Measurements from ENCODE around the gene ATG7. TPM values are rescaled to one million over a fixed set of nuclear protein-coding genes. Genes with fewer than 3 reads are reported as not detected.

The ATG7 gene
- total RNA-seq, 2 experiments from 2014 or later: 31.0 to 33.1 TPM

DNA sequence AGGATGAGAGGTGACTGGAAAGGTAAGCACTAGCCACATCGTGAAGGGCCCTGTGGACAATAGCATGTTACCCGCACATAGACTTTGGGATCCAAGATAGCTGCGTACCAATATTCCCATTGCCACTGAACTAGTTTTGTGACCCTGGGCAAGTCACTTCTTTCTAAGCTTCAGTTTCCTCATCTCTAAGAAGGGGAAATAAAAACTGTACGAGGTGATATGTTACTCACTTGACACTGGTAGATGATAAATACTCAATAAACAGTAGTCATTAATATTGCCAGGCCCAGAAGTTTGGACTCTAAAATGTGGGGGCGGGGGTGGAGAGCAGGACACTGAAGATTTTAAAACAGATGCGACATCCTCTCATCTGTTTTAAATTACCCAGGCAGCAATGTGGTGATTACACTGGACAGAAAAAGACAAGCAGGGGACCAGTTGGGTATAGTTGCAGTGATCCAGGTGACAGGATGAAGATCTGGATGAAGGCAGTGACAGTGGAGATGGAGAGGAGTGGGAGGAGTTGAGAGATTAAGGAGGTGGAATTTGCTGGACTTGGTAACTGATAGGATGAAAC lies 2.5 kb downstream of the ATG7 start:
- Mint-ChIP-seq H3K4me1 (ENCODE audit: low read depth) (peaks cover 63% of the 10 kb centered on the region), H3K9me3 (peaks cover 12% of the 10 kb centered on the region), H3K27me3 (no peaks in the 10 kb centered on the region), H3K36me3 (ENCODE audit: low read depth) (peaks cover 49% of the 10 kb centered on the region), H3K27ac (peak overlapping the region; percentile 60), H3K4me3 (peak overlapping the region; percentile 3)
- TF ChIP-seq, protein P1, sequence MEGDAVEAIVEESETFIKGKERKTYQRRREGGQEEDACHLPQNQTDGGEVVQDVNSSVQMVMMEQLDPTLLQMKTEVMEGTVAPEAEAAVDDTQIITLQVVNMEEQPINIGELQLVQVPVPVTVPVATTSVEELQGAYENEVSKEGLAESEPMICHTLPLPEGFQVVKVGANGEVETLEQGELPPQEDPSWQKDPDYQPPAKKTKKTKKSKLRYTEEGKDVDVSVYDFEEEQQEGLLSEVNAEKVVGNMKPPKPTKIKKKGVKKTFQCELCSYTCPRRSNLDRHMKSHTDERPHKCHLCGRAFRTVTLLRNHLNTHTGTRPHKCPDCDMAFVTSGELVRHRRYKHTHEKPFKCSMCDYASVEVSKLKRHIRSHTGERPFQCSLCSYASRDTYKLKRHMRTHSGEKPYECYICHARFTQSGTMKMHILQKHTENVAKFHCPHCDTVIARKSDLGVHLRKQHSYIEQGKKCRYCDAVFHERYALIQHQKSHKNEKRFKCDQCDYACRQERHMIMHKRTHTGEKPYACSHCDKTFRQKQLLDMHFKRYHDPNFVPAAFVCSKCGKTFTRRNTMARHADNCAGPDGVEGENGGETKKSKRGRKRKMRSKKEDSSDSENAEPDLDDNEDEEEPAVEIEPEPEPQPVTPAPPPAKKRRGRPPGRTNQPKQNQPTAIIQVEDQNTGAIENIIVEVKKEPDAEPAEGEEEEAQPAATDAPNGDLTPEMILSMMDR (IDR thresholded peaks at IDR 0.05): no peak
- ATAC-seq (no peak), DNase-seq (no peak)
- intact Hi-C loops (cut with micrococcal nuclease): no loop called here
- POLR2A ChIA-PET: interaction anchor here (2.0 kb wide), 1 partner anchor 14 kb away, joined by 8 read pairs; no protein-coding TSS in a partner anchor
- CTCF ChIA-PET: interaction anchor here (0.7 to 3.1 kb wide), 4 partner anchors 11 to 1081 kb away, joined by 3 to 13 read pairs (median 4); no protein-coding TSS in a partner anchor

DNA sequence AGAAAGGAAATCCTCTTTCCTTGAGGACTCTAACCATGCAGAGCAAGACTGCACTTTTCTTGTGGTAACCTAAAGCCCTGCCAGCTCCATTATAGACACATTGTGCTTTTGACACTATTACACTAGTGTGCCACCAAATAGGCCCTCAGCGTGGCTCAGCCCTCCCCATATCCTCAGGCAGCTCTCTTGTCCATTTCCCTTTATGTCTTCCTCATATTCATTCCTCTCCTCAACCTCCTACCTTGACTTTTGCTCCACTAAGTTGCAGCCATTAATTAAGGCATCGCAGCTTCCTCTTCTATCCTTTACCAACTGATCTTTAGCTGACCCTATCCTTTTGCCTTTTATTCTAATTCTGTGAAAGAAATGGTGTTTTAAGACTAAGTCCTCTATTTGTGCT lies 3.7 kb downstream of the ATG7 start:
- Mint-ChIP-seq H3K36me3 (ENCODE audit: low read depth) (peaks cover 51% of the 10 kb centered on the region), H3K4me3 (no peak overlapping the region), H3K9me3 (peaks cover 12% of the 10 kb centered on the region), H3K27ac (no peak overlapping the region), H3K27me3 (no peaks in the 10 kb centered on the region), H3K4me1 (ENCODE audit: low read depth) (peaks cover 66% of the 10 kb centered on the region)
- intact Hi-C loops (cut with micrococcal nuclease): no loop called here
- ChIA-PET POLR2A (no interaction called here), CTCF (no interaction called here)
- DNase-seq (no peak), ATAC-seq (no peak)
- TF ChIP-seq, protein P1 (IDR thresholded peaks at IDR 0.05): no peak

DNA sequence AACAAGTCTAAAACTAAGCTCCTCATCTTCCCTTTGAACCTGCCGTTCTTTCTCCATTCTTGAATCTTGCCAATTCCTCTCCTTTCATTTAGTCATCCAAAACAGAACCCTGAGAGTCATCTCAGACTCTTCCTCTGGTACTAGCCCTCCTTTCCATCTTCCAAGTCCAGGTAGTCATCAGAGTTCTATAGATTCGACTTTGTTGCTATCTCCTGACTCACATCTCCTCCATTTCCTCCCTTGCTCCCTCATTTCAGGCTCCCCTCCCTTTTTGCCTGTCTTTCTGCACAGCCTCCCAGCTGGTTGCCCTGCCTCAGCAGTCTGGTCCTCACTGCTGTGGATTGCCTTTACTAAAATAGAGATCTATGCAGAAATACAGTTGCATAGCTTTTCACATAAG lies 4.7 kb downstream of the ATG7 start:
- TF ChIP-seq, protein P1 (IDR thresholded peaks at IDR 0.05): no peak
- no peaks in the 10 kb centered on the region for H3K27me3 Mint-ChIP-seq
- H3K4me1 Mint-ChIP-seq (ENCODE audit: low read depth): peaks cover 66% of the 10 kb centered on the region

DNA sequence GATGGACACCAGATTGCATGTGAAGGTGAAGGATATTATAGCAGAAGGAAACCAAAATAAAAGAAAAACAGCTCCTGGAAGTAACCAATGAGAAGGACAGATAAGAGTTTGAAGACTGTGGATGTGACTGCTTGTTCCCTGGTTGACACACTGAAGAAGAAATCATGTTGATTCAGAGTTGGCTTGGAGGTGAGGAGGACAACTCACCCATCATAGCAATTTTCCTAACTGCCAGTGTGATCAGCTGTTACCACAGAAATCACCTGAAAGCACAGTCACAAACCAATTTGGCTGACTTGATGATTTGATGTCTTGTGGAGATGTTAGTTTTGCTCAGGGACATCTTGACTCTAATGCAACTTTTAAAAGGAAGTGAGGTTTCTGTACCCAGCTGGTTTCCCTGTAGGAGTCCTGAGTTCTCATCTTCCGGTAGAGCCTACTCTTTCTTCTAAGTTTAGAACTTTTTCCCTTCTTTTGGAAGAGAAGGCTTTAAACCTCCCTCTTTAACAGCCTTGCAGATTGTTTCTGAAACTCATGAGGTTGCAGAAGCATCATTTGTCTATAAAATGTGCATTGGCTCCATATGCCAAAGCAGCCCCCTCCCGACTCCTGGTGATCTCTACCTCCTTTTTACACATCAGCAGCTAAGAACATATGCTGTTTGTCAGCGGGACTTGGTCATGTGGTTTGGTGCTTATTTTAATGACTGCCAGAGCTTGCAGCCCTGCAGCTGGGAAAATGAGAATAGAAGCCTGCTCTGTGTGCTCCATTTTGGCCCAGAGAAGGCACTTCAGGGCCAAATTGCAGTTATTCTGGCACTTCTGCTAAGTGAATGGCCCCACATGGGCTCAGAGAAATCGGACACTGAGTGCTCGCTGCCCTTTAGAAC lies 10.3 kb downstream of the ATG7 start:
- Mint-ChIP-seq H3K36me3 (ENCODE audit: low read depth) (peaks cover 35% of the 10 kb centered on the region), H3K4me3 (no peak overlapping the region), H3K9me3 (peaks cover 1% of the 10 kb centered on the region), H3K27ac (peak overlapping the region; percentile 5), H3K27me3 (no peaks in the 10 kb centered on the region), H3K4me1 (ENCODE audit: low read depth) (peaks cover 33% of the 10 kb centered on the region)
- no peak for DNase-seq
- no peak for ATAC-seq
- POLR2A ChIA-PET: interaction anchor here (0.7 to 1.4 kb wide), 2 partner anchors 10 to 35 kb away, joined by 3 to 7 read pairs; partner anchors contain the start of gene ATG7
- intact Hi-C loops (cut with micrococcal nuclease): no loop called here
- TF ChIP-seq, protein P1 (IDR thresholded peaks at IDR 0.05): no peak
- CTCF ChIA-PET: no interaction called here

More for the DNA sequence above, 4.7 kb downstream of the ATG7 start:
- H3K36me3 Mint-ChIP-seq (ENCODE audit: low read depth): peaks cover 53% of the 10 kb centered on the region
- intact Hi-C loops (cut with micrococcal nuclease): no loop called here
- DNase-seq: no peak
- ATAC-seq: no peak
- POLR2A ChIA-PET: interaction anchor here (3.0 kb wide), 1 partner anchor 12 kb away, joined by 21 read pairs; no protein-coding TSS in a partner anchor
- H3K27ac Mint-ChIP-seq: no peak overlapping the region
- CTCF ChIA-PET: no interaction called here
- peaks cover 12% of the 10 kb centered on the region for H3K9me3 Mint-ChIP-seq
- no peak overlapping the region for H3K4me3 Mint-ChIP-seq

DNA sequence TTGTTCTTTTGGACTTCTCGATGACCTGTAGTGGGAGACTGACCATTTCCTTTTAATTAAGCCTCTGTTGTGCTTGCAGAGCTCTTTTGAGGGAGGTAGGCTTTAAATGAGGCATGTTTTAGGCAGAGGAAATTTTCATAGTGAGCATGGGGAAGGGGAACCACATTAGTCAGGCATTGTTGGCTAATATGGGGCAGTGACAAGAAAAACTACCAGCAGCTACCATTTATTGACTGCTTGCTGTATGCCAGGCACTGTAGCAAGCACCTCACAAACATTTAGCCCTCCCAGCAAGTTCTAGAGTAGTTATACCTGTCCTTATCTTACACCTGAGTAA lies 10.9 kb downstream of the ATG7 start:
- ChIA-PET POLR2A (interaction anchor here (1.4 kb wide), 1 partner anchor 10 kb away, joined by 7 read pairs; the partner anchor contains the start of gene ATG7), CTCF (no interaction called here)
- Mint-ChIP-seq H3K36me3 (ENCODE audit: low read depth) (peaks cover 33% of the 10 kb centered on the region), H3K4me1 (ENCODE audit: low read depth) (peaks cover 35% of the 10 kb centered on the region), H3K4me3 (no peak overlapping the region), H3K27ac (no peak overlapping the region), H3K9me3 (no peaks in the 10 kb centered on the region), H3K27me3 (no peaks in the 10 kb centered on the region)
- TF ChIP-seq, protein P1 (IDR thresholded peaks at IDR 0.05): no peak
- ATAC-seq (no peak), DNase-seq (no peak)
- intact Hi-C loops (cut with micrococcal nuclease): no loop called here
